HepG2 (cell line): ENCODE results near the gene SIT1. TPM values are rescaled to one million over a fixed set of nuclear protein-coding genes. Genes with fewer than 3 reads are reported as not detected.

Source experiments
- ATAC-seq: fragments of 200-7000 bp; cut with Tn5 transposase; 3 replicates; pipeline ENCODE4 v1.9.1; 2020; ENCODE audit warnings: mild to moderate bottlenecking, moderate library complexity
- BruUV-seq: library from RNA; stranded (reverse); fragments of 400-500 nt; replicated peaks from 2 replicates; lab custom pipeline; 2021; lab: Mats Ljungman, UMichigan
- CTCF ChIA-PET: fragments of 300-600 bp; formaldehyde crosslinking; extraction: SDS; loops from one replicate; lab custom pipeline; 2021; ENCODE audit warnings: low total read pairs, inconsistent platforms, low intra/inter-chr PET ratio; lab: Yijun Ruan, JAX
- POLR2A ChIA-PET: fragments of 350-600 bp; sonication (Branson Sonifier 250); formaldehyde crosslinking; loops from one replicate; lab custom pipeline; 2020; ENCODE audit warnings: antibody characterized with exemption, inconsistent platforms; lab: Yijun Ruan, JAX
- DNase-seq: peaks from one replicate; pipeline ENCODE4 v3.0.0-alpha.2; 2015; ENCODE audit warnings: low spot score
- FAIRE-seq: peaks from 3 replicates; lab custom pipeline; 2011; peaks lifted over from hg19 to GRCh38; lab: Jason Lieb, UNC
- H2AFZ ChIP-seq: one replicate; pipeline ENCODE4 v1.6.1; 2011; ENCODE audit warnings: low read length, inconsistent platforms
- H3K27ac ChIP-seq: fragments of 300-600 bp; 3 replicates; pipeline ENCODE4 v1.8.0; 2011; ENCODE audit warnings: mixed run types, mild to moderate bottlenecking, mixed read lengths, low read length, inconsistent platforms; ENCODE audit not compliant: insufficient read depth; ENCODE audit errors: extremely low read length
- H3K27me3 ChIP-seq, 2 experiments: fragments of 200-600 bp in 1 of 2; 2 replicates in 1 of 2; 3 replicates in 1 of 2; pipeline versions ENCODE4 v1.6.0 to v1.8.0; 2011; ENCODE audit warnings: low read length in 2 of 2, mild to moderate bottlenecking in 2 of 2, moderate library complexity in 2 of 2, inconsistent platforms in 1 of 2; ENCODE audit not compliant: insufficient read depth in 2 of 2, control insufficient read depth in 1 of 2
- H3K36me3 ChIP-seq, 2 experiments: fragments of 200-600 bp in 1 of 2; replicated peaks in 1 of 2; 2 replicates in 1 of 2; 3 replicates in 1 of 2; pipeline versions ENCODE4 v1.5.1 to v1.8.0; 2011; ENCODE audit warnings: low read length in 2 of 2, inconsistent platforms in 1 of 2; ENCODE audit not compliant: insufficient read depth in 2 of 2, control insufficient read depth in 1 of 2
- H3K4me1 ChIP-seq: 2 replicates; pipeline ENCODE4 v1.5.1; 2012; ENCODE audit warnings: low read length, inconsistent platforms; ENCODE audit not compliant: insufficient read depth
- H3K4me2 ChIP-seq: 2 replicates; pipeline ENCODE4 v1.6.0; 2011; ENCODE audit warnings: low read depth, low read length, inconsistent platforms
- H3K4me3 ChIP-seq, 3 experiments: fragments of 200-600 bp in 1 of 3; sonication (generic), shearing (Covaris generic) in 1 of 3; replicated peaks in 1 of 3; 2 replicates each; pipeline ENCODE4 v1.5.1; 2011 to 2016; ENCODE audit warnings: low read length in 3 of 3, inconsistent platforms in 2 of 3, low read depth in 2 of 3, mild to moderate bottlenecking in 2 of 3, control low read depth in 1 of 3, mixed read lengths in 1 of 3; ENCODE audit not compliant: insufficient read depth in 1 of 3
- H3K79me2 ChIP-seq: one replicate; pipeline ENCODE4 v1.6.1; 2011; ENCODE audit warnings: low read length, inconsistent platforms; ENCODE audit not compliant: insufficient read depth
- H3K9ac ChIP-seq: 2 replicates; pipeline ENCODE4 v1.6.0; 2011; ENCODE audit warnings: mild to moderate bottlenecking, low read depth, low read length, inconsistent platforms; ENCODE audit not compliant: insufficient read depth
- H3K9me3 ChIP-seq: 2 replicates; pipeline ENCODE4 v1.5.1; 2012; ENCODE audit warnings: mild to moderate bottlenecking, low read length
- H4K20me1 ChIP-seq: 2 replicates; pipeline ENCODE4 v1.6.0; 2011; ENCODE audit warnings: inconsistent platforms, mild to moderate bottlenecking, low read length, moderate library complexity; ENCODE audit not compliant: insufficient read depth
- FOXA1 ChIP-seq, 2 experiments: fragments of 450-650 bp in 1 of 2; sonication (generic) in 1 of 2; formaldehyde crosslinking in 1 of 2; IDR thresholded peaks; 2 replicates each; pipeline versions ENCODE4 v1.4.0 to v1.6.1; 2016 to 2020; ENCODE audit warnings: missing genetic modification reagents in 1 of 2
- FOXO1 ChIP-seq: sonication (generic); formaldehyde crosslinking; IDR thresholded peaks from 2 replicates; pipeline ENCODE4 v1.4.0; 2020; ENCODE audit warnings: missing genetic modification reagents
- HOXA7 ChIP-seq: sonication (generic); formaldehyde crosslinking; IDR thresholded peaks from 2 replicates; pipeline ENCODE4 v1.8.1; 2022; ENCODE audit warnings: mild to moderate bottlenecking, missing genetic modification reagents, moderate library complexity
- KLF6 ChIP-seq: IDR thresholded peaks from 2 replicates; pipeline ENCODE4 v1.8.0; 2016; ENCODE audit warnings: missing biosample characterization, missing genetic modification reagents
- PITX1 ChIP-seq: sonication (generic); formaldehyde crosslinking; IDR thresholded peaks from 2 replicates; pipeline ENCODE4 v1.5.1; 2020; ENCODE audit warnings: mild to moderate bottlenecking, missing genetic modification reagents
- THAP9 ChIP-seq: sonication (generic); formaldehyde crosslinking; IDR thresholded peaks from 2 replicates; pipeline ENCODE4; 2020; ENCODE audit warnings: missing genetic modification reagents, mild to moderate bottlenecking, borderline replicate concordance
- ZMYM2 ChIP-seq: sonication (generic); formaldehyde crosslinking; IDR thresholded peaks from 2 replicates; pipeline ENCODE4 v1.8.0; 2022; ENCODE audit warnings: mild to moderate bottlenecking, missing genetic modification reagents
- ZNF263 ChIP-seq: sonication (generic); formaldehyde crosslinking; IDR thresholded peaks from 2 replicates; pipeline ENCODE4 v1.4.0; 2020; ENCODE audit warnings: missing genetic modification reagents
- ZNF337 ChIP-seq: sonication (generic); formaldehyde crosslinking; IDR thresholded peaks from 2 replicates; pipeline ENCODE4 v1.5.1; 2020; ENCODE audit warnings: missing genetic modification reagents, low read depth, mild to moderate bottlenecking, borderline replicate concordance
- ZNF687 ChIP-seq: sonication (generic); formaldehyde crosslinking; IDR thresholded peaks from 2 replicates; pipeline ENCODE4 v1.5.1; 2020; ENCODE audit warnings: mild to moderate bottlenecking, missing genetic modification reagents, moderate library complexity
- ZNF709 ChIP-seq: sonication (generic); formaldehyde crosslinking; IDR thresholded peaks from 2 replicates; pipeline ENCODE4 v1.5.0; 2020; ENCODE audit warnings: mild to moderate bottlenecking, missing genetic modification reagents
- WGBS: methylation state at CpG from one replicate; pipeline ENCODE4 v1.1.6; 2017; ENCODE audit warnings: low lambda C conversion rate; 5-methylcytosine and 5-hydroxymethylcytosine counted together
- in situ Hi-C: cut with HindIII; loops from 2 replicates; pipeline ENCODE4 v1.10.0; 2017; ENCODE audit warnings: low pct_unique_long_range_greater_than_20kb; ENCODE audit not compliant: extremely low pct_ligation_motif_present
- intact Hi-C: fragments of 100-400 bp; cut with micrococcal nuclease; formaldehyde crosslinking; loops from one replicate; pipeline ENCODE4 v1.10.0; 2022; ENCODE audit not compliant: unreplicated experiment
- polyA plus RNA-seq, 8 experiments: library from polyadenylated mRNA; depleted of rRNA in 3 of 8; stranded (reverse) in 7 of 8; unstranded in 1 of 8; fragments of >200 nt; fragmentation: Illumina TruSeq in 4 of 8; extraction: Trizol in 4 of 8; gene quantifications; 2 replicates each; pipeline versions ENCODE4 v1.2.1 to v1.2.3, GENCODE V29; 2011 to 2016; ENCODE audit warnings: low read depth in 4 of 8, missing spikeins in 1 of 8, mixed read lengths in 1 of 8; ENCODE audit not compliant: insufficient read depth in 1 of 8
- total RNA-seq, 5 experiments: library from RNA; depleted of rRNA; stranded (reverse); fragments of >200 nt; fragmentation: Illumina TruSeq; extraction: Trizol; gene quantifications; 2 replicates each; pipeline ENCODE4 v1.2.3, GENCODE V29; 2016; ENCODE audit warnings: low read depth in 1 of 5

SIT1 gene
- total and polyA plus RNA-seq, 2 of the 13 experiments (the other 11 are each of a cell fraction or from before 2014, with no cell fraction given), result 0.09 to 6.7 TPM

DNA sequence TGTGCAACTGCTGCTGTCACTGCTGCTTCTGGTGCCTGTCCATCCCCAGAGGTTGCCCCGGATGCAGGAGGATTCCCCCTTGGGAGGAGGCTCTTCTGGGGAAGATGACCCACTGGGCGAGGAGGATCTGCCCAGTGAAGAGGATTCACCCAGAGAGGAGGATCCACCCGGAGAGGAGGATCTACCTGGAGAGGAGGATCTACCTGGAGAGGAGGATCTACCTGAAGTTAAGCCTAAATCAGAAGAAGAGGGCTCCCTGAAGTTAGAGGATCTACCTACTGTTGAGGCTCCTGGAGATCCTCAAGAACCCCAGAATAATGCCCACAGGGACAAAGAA, 23.3 kb upstream of the SIT1 start:
- BruUV-seq, result no TSS peak
- WGBS, result 18% methylated on average over 2 of the region's 3 CpGs
- H4K20me1 ChIP-seq, result no peaks in the 10 kb centered on the region
- H2AFZ ChIP-seq, result no peak overlapping the region
- no peak overlapping the region for H3K27ac ChIP-seq
- H3K9ac ChIP-seq, result peak overlapping the region; percentile 40
- H3K4me2 ChIP-seq, result peak overlapping the region; percentile 85
- no peak for DNase-seq
- in situ Hi-C loops, result no loop called here
- H3K9me3 ChIP-seq, result no peaks in the 10 kb centered on the region
- H3K4me1 ChIP-seq, result peaks cover 61% of the 10 kb centered on the region
- no peak for ATAC-seq
- no peak for FAIRE-seq
- intact Hi-C loops, result no loop called here
- no peaks in the 10 kb centered on the region for H3K79me2 ChIP-seq
- H3K36me3 ChIP-seq, result no peaks in the 10 kb centered on the region
- TF ChIP-seq FOXA1 (IDR thresholded peaks at IDR 0.05) (no peak), FOXA1 (CRISPR knock-in tag; IDR thresholded peaks at IDR 0.05) (no peak), ZNF687 (CRISPR knock-in tag) (peak; percentile 36), ZNF709 (CRISPR knock-in tag) (peak; percentile 38; the same call in 1 of the 2 replicates), PITX1 (CRISPR knock-in tag) (0 out of 2 replicates have a peak, but pooled peaks have one; percentile 3), FOXO1 (no peak), THAP9 (CRISPR knock-in tag) (0 out of 2 replicates have a peak, but pooled peaks have one; percentile 6), ZNF263 (CRISPR knock-in tag) (peak; percentile 84), KLF6 (CRISPR knock-in tag) (no peak), ZNF337 (peak; percentile 67; the same call in 1 of the 2 replicates), HOXA7 (CRISPR knock-in tag) (no peak), ZMYM2 (CRISPR knock-in tag) (no peak)
- H3K4me3 ChIP-seq, result peak overlapping the region; percentile 27 to 73 (median 57); a peak in 5 of 6 replicates
- CTCF ChIA-PET, result no interaction called here
- H3K27me3 ChIP-seq, result no peaks in the 10 kb centered on the region
- POLR2A ChIA-PET, result interaction anchor here (0.8 to 1.5 kb wide), 4 partner anchors 9 to 23 kb away, joined by 3 to 6 read pairs (median 4); partner anchors contain the start of gene ARHGEF39
